Effector memory CD8-positive, alpha-beta T cell (primary cell): Measurements from ENCODE around the gene CFDP1.

Experiments
- ATAC-seq: fragments of 150-1000 bp; cut with Tn5 transposase; replicated peaks from 2 replicates; pipeline ENCODE4 v1.10.0; 2021; ENCODE audit warnings: mild to moderate bottlenecking, moderate library complexity
- DNase-seq, 3 experiments: peaks; one replicate each; pipeline ENCODE4 v3.0.0; 2021
- H3K27ac Mint-ChIP-seq, 2 donors: one replicate each; pipeline ENCODE4 v1.8.0; 2022; ENCODE audit warnings: mild to moderate bottlenecking in 2 of 2, mixed read lengths in 2 of 2, moderate library complexity in 2 of 2
- H3K27me3 Mint-ChIP-seq, 2 donors: one replicate each; pipeline ENCODE4 v1.8.0; 2022; ENCODE audit warnings: mixed read lengths in 2 of 2
- H3K36me3 Mint-ChIP-seq: one replicate; pipeline ENCODE4 v1.8.0; 2022; ENCODE audit warnings: mild to moderate bottlenecking, moderate library complexity, mixed read lengths; ENCODE audit not compliant: insufficient read depth
- H3K4me1 Mint-ChIP-seq, 2 donors: one replicate each; pipeline ENCODE4 v1.8.0; 2022; ENCODE audit warnings: low read depth in 2 of 2, mixed read lengths in 2 of 2
- H3K4me3 Mint-ChIP-seq, 2 donors: one replicate each; pipeline ENCODE4 v1.8.0; 2022; ENCODE audit warnings: mild to moderate bottlenecking in 2 of 2, mixed read lengths in 2 of 2, moderate library complexity in 2 of 2
- H3K9me3 Mint-ChIP-seq, 2 donors: one replicate each; pipeline ENCODE4 v1.8.0; 2022; ENCODE audit warnings: mixed read lengths in 2 of 2

CFDP1 gene

GRCh38 chr16:75244844-75245758 lies 188.2 kb downstream of the CFDP1 start:
- no peak for ATAC-seq
- no peak for DNase-seq
- no peak overlapping the region for H3K27ac Mint-ChIP-seq
- no peaks in the 10 kb centered on the region for H3K9me3 Mint-ChIP-seq
- H3K27me3 Mint-ChIP-seq: peaks cover 19 to 39% of the 10 kb centered on the region in 2 donors
- peaks cover 5 to 10% of the 10 kb centered on the region in 2 donors for H3K4me1 Mint-ChIP-seq
- H3K36me3 Mint-ChIP-seq: no peaks in the 10 kb centered on the region
- H3K4me3 Mint-ChIP-seq: no peak overlapping the region

GRCh38 chr16:75244225-75244809 lies 189.0 kb downstream of the CFDP1 start:
- DNase-seq (no peak), ATAC-seq (no peak)
- Mint-ChIP-seq H3K4me3 (no peak overlapping the region), H3K36me3 (no peaks in the 10 kb centered on the region), H3K9me3 (no peaks in the 10 kb centered on the region), H3K4me1 (peaks cover 5 to 10% of the 10 kb centered on the region in 2 donors), H3K27me3 (peaks cover 12 to 31% of the 10 kb centered on the region in 2 donors), H3K27ac (no peak overlapping the region)
